Stimulated activated CD4-positive, alpha-beta T cell treated with anti-CD3 and anti-CD28 coated beads, Interleukin-15, amount 100 ng/mL, for 48 hours (primary cell): ENCODE measurements around the gene TRIM8.
"Not testable (repeated sequence)": the region's sequence is repeated elsewhere in the genome, so short reads cannot be mapped to it uniquely, and the experiment has no call there.

Experiments
- DNase-seq, 2 donors: peaks; one replicate each; pipeline ENCODE4 v3.0.0-alpha.2; 2020; ENCODE audit warnings: low read depth in 2 of 2

TRIM8 gene

DNA sequence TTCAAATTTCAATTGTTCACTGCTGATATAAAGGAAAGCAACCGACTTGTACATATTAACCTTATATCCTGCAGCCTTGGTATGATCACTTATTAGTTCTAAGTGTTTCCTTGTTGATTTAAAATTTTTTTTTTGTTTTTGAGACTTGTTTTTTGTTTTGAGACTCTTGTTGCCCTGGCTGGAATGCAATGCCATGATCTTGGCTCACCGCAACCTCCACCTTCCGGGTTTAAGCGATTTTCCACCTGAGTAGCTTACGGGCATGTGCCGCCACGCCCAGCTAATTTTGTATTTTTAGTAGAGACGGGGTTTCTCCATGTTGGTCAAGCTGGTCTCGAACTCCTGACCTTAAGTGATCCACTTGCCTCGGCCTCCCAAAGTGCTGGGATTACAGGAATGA is 51.1 kb downstream of the TRIM8 start:
- not testable (repeated sequence) for DNase-seq

GRCh38 chr10:102696736-102697135 is 52.5 kb downstream of the TRIM8 start:
- no peak for DNase-seq

DNA sequence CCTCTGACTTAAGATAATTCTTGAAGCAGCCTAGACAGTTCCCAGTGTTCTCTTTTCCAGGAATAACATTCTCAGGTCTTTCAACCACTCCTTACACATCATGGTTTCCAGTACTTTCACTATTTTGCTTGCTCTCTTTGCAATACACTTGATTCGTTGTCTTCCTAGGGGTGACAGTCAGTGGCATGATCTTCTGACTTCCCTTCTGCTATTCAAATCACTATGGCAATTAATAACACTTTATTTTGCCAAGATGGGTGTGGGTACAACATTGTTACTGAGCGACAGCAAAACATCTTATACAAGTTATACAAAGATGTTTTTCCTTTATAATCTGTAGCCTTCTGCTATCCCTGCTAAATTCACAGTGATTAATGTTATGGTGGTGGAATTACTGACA is 54.6 kb downstream of the TRIM8 start:
- no peak for DNase-seq

GRCh38 chr10:102701272-102701671 is 57.0 kb downstream of the TRIM8 start:
- no peak for DNase-seq

DNA sequence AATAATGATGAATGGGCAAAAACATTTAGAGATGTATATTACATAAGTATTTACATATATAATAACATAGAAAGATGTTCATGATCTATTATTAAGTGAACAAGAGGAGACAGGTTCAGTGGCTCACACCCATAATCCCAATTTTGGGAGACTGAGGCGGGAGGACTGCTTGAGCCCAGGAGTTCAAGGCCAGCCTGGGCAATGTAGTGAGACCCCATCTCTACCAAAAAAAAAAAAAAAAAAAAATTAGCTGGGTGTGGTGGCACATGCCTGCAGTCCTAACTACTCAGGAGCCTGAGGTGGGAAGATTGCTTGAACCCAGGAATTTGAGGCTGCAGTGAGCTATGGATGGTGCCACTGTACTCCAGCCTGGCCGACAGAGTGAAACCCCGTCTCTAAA is 57.5 kb downstream of the TRIM8 start:
- DNase-seq, result no peak

DNA sequence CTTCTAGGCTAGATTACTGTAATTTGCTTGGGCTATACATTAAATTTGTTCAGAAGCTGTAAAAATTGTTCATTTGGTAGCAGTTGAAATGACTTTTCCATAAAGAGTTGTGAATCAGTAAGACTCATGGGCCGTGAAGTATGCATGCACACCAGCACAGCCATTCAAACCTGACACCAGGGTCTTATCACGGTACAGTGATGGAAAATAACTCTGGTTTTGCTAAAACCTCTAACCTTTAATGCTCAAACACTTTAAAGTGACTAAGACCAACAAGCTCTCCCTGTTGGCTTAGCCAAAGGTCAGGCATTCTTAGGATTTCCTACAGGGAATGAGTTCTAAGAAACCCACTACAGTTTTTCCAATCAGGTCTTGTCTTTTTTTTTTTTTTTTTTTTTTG is 58.5 kb downstream of the TRIM8 start:
- DNase-seq, result no peak

- DNase-seq, result no peak
These were observed 60.6 kb downstream of the TRIM8 start for GRCh38 chr10:102704915-102705314.

- DNase-seq, result no peak
These were observed 61.3 kb downstream of the TRIM8 start for GRCh38 chr10:102705531-102705930.
